ENCODE measurements around the gene AMBP. TPM values are rescaled to one million over a fixed set of nuclear protein-coding genes. Genes with fewer than 3 reads are reported as not detected.

The AMBP gene
- total and polyA plus RNA-seq, 2 of the 13 experiments (the other 11 are each of a cell fraction or from before 2014, with no cell fraction given): 1,510 to 2,580 TPM

DNA sequence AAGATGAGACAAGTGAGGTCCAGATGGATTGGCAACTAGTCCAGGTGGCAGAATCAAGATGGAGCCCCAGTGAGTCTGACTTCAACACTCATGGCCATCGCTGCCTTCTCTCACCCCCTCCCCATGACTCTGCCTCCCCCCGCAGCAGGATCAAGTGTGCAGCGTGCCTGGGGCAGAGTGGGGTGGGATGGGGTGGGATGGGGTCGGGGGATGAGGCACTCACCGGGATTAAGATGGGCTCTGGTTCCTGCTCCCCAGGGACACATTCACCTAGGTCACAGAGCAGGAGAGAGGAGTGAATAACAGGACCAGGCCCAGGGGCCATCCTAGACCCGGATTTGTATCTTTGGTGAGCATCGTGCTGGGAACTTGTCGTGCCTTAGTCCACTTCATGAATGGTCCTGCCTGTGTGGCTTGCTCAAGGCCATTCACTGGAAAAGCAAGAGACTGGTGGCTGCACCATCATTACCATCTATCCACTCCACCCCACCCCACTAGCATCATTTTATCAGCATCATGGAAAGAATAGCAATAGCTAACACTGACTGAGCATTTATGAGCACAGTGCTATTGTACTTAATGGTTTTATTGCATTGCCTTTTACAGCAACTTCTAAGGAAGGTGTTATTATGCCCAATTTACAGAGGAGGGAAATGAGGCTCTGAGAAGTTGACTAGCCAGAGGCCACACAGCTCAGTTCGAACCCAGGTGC lies 8.5 kb downstream of the AMBP start:
- H3K79me2 ChIP-seq (ENCODE audit: insufficient read depth, low read length): peaks cover 53% of the 10 kb centered on the region
- no peak overlapping the region for H3K27ac ChIP-seq (ENCODE audit: extremely low read length, insufficient read depth, low read length)
- peaks cover 38 to 90% of the 10 kb centered on the region in 2 experiments for H3K36me3 ChIP-seq (replicated peaks in 1 of 2; ENCODE audit: control insufficient read depth in 1 of 2, insufficient read depth in 2 of 2, low read length in 2 of 2)
- H3K9me3 ChIP-seq (ENCODE audit: low read length): no peaks in the 10 kb centered on the region
- no TSS peak for BruUV-seq (replicated peaks)
- POLR2A ChIA-PET: interaction anchor here (0.7 to 3.0 kb wide), 3 partner anchors 9 to 12 kb away, joined by 3 to 26 read pairs (median 3); partner anchors contain the start of gene AMBP
- ATAC-seq: peak; percentile 37
- peaks cover 88% of the 10 kb centered on the region for H4K20me1 ChIP-seq (ENCODE audit: insufficient read depth, low read length)
- H3K4me2 ChIP-seq (ENCODE audit: low read depth, low read length): no peak overlapping the region; the same call in 1 of the 2 replicates
- no peaks in the 10 kb centered on the region for H3K27me3 ChIP-seq (ENCODE audit: control insufficient read depth in 1 of 2, insufficient read depth in 2 of 2, low read length in 2 of 2)
- no peak for DNase-seq (ENCODE audit: low spot score)
- in situ Hi-C loops (cut with HindIII; ENCODE audit: extremely low pct_ligation_motif_present, low pct_unique_long_range_greater_than_20kb): no loop called here
- peaks cover 97% of the 10 kb centered on the region for H3K4me1 ChIP-seq (ENCODE audit: insufficient read depth, low read length)
- H2AFZ ChIP-seq (ENCODE audit: low read length): no peak overlapping the region
- WGBS (ENCODE audit: low lambda C conversion rate): 96% methylated on average over 5 of the region's 9 CpGs
- CTCF ChIA-PET (ENCODE audit: low intra/inter-chr PET ratio, low total read pairs): no interaction called here
- no peak overlapping the region; a peak in 1 of 6 replicates for H3K4me3 ChIP-seq (replicated peaks in 1 of 3; ENCODE audit: insufficient read depth in 1 of 3, low read depth in 2 of 3, low read length in 3 of 3)
- FAIRE-seq: no peak
- TF ChIP-seq ZNF629 (CRISPR knock-in tag; conservative IDR thresholded peaks at IDR 0.05) (0 out of 2 replicates have a peak, but pooled peaks have one; percentile 49), POLR2AphosphoS5 (IDR thresholded peaks at IDR 0.05; ENCODE audit: low read depth, low read length) (0 out of 2 replicates have a peak, but pooled peaks have one; percentile 44), WIZ (CRISPR knock-in tag; IDR thresholded peaks at IDR 0.05) (no peak), ZNF484 (CRISPR knock-in tag; IDR thresholded peaks at IDR 0.05; ENCODE audit: borderline replicate concordance, low read depth) (no peak), CEBPB (IDR thresholded peaks at IDR 0.05; ENCODE audit: borderline replicate concordance, low read depth, low read length) (no peak), SYNCRIP (IDR thresholded peaks at IDR 0.05; ENCODE audit: insufficient read depth, low read depth, low read length) (no peak), NRL (CRISPR knock-in tag; IDR thresholded peaks at IDR 0.05; ENCODE audit: borderline replicate concordance) (no peak), SNRNP70 (IDR thresholded peaks at IDR 0.05; ENCODE audit: low read depth, low read length) (no peak), ZNF567 (CRISPR knock-in tag; IDR thresholded peaks at IDR 0.05; ENCODE audit: borderline replicate concordance) (no peak), AKAP8 (CRISPR knock-in tag; IDR thresholded peaks at IDR 0.05) (peak; percentile 8; the same call in 1 of the 2 replicates), KLF15 (CRISPR knock-in tag; IDR thresholded peaks at IDR 0.05; ENCODE audit: borderline replicate concordance) (no peak)
- TF ChIP-seq, protein P1, sequence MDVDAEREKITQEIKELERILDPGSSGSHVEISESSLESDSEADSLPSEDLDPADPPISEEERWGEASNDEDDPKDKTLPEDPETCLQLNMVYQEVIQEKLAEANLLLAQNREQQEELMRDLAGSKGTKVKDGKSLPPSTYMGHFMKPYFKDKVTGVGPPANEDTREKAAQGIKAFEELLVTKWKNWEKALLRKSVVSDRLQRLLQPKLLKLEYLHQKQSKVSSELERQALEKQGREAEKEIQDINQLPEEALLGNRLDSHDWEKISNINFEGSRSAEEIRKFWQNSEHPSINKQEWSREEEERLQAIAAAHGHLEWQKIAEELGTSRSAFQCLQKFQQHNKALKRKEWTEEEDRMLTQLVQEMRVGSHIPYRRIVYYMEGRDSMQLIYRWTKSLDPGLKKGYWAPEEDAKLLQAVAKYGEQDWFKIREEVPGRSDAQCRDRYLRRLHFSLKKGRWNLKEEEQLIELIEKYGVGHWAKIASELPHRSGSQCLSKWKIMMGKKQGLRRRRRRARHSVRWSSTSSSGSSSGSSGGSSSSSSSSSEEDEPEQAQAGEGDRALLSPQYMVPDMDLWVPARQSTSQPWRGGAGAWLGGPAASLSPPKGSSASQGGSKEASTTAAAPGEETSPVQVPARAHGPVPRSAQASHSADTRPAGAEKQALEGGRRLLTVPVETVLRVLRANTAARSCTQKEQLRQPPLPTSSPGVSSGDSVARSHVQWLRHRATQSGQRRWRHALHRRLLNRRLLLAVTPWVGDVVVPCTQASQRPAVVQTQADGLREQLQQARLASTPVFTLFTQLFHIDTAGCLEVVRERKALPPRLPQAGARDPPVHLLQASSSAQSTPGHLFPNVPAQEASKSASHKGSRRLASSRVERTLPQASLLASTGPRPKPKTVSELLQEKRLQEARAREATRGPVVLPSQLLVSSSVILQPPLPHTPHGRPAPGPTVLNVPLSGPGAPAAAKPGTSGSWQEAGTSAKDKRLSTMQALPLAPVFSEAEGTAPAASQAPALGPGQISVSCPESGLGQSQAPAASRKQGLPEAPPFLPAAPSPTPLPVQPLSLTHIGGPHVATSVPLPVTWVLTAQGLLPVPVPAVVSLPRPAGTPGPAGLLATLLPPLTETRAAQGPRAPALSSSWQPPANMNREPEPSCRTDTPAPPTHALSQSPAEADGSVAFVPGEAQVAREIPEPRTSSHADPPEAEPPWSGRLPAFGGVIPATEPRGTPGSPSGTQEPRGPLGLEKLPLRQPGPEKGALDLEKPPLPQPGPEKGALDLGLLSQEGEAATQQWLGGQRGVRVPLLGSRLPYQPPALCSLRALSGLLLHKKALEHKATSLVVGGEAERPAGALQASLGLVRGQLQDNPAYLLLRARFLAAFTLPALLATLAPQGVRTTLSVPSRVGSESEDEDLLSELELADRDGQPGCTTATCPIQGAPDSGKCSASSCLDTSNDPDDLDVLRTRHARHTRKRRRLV (CRISPR knock-in tag; IDR thresholded peaks at IDR 0.05): no peak
- intact Hi-C loops (cut with micrococcal nuclease; ENCODE audit: unreplicated experiment): no loop called here
- no peak overlapping the region for H3K9ac ChIP-seq (ENCODE audit: insufficient read depth, low read depth, low read length)
